D721Med (cell line): ENCODE results near the gene ARMH3.

ENCODE experiments used
- DNase-seq: peaks from one replicate; pipeline ENCODE4 v3.0.0; 2011; ENCODE audit warnings: low spot score; ENCODE audit not compliant: insufficient read length
- FAIRE-seq: peaks from 2 replicates; lab custom pipeline; 2011; peaks lifted over from hg19 to GRCh38; lab: Jason Lieb, UNC
- CTCF ChIP-seq: IDR thresholded peaks from 2 replicates; pipeline ENCODE4 v1.5.1; 2012; ENCODE audit warnings: mild to moderate bottlenecking, control low read depth; ENCODE audit not compliant: insufficient read depth; ENCODE audit errors: missing control alignments

The ARMH3 gene

GRCh38 chr10:102083541-102083940 lies 27.6 kb upstream of the ARMH3 start:
- no peak for DNase-seq
- FAIRE-seq, result no peak
- TF ChIP-seq CTCF, result no peak

- DNase-seq, result peak; percentile 70
- TF ChIP-seq CTCF, result peak; percentile 96
- peak; percentile 63 for FAIRE-seq
Measured at GRCh38 chr10:102072673-102073527, 16.9 kb upstream of the ARMH3 start.

- FAIRE-seq, result no peak
- no peak for TF ChIP-seq CTCF
- no peak for DNase-seq
Measured at GRCh38 chr10:102069071-102069470, 13.1 kb upstream of the ARMH3 start.

GRCh38 chr10:102068216-102068615 lies 12.2 kb upstream of the ARMH3 start:
- no peak for TF ChIP-seq CTCF
- no peak for FAIRE-seq
- no peak for DNase-seq

GRCh38 chr10:102067091-102067916 lies 11.3 kb upstream of the ARMH3 start:
- no peak for DNase-seq
- no peak for FAIRE-seq
- no peak for TF ChIP-seq CTCF

GRCh38 chr10:102066399-102067088 lies 10.6 kb upstream of the ARMH3 start:
- TF ChIP-seq CTCF, result no peak
- FAIRE-seq, result no peak

More at GRCh38 chr10:102066399-102067088, 10.6 kb upstream of the ARMH3 start:
- no peak for DNase-seq
